ENCODE measurements around the gene AQP4.

Gene AQP4

DNA sequence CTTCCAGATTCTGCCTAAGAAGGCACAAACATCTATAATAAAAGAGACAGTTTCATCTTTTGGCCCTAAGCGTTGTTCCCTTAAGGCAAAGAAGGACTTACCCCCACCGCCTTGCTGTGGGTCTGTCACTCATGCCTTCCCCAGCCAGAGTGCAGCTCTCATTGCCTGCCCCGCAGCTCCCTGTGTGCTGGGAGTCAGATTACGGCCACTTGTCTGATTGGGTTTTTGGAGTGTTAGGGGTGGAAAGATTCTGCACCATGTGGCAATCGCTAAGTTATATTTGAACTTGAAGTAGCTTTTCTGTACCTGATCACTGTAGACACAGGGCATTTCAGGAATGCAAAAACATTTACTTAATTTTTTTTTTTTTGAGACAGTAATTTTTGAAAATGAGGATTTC, at the start of gene AQP4:
TSS of gene AQP4 (minus strand) at position 151 of the 400 bp plus-strand sequence. CDS start at position 133, 18 bp downstream.
- Histone ChIP-seq H3K27ac (ENCODE audit: low read length) (no peak within 1 kb of the TSS), H3K4me1 (ENCODE audit: control insufficient read depth, insufficient read depth, low read length) (peaks cover 5% of the 10 kb centered on the region), H3K27me3 (ENCODE audit: control insufficient read depth, insufficient read depth, low read length) (no peaks in the 10 kb centered on the region), H3K4me3 (ENCODE audit: low read length) (no peak within 1 kb of the TSS), H3K36me3 (ENCODE audit: control insufficient read depth, insufficient read depth, low read length) (no peaks in the 10 kb centered on the region), H3K9me3 (ENCODE audit: control insufficient read depth, insufficient read depth, low read length) (no peaks in the 10 kb centered on the region)
- DNase-seq (ENCODE audit: low read depth, low spot score) = no peak
- no CpG with 5 or more reads among the region's 5 CpGs for WGBS (ENCODE audit: insufficient coverage, insufficient read length)

DNA sequence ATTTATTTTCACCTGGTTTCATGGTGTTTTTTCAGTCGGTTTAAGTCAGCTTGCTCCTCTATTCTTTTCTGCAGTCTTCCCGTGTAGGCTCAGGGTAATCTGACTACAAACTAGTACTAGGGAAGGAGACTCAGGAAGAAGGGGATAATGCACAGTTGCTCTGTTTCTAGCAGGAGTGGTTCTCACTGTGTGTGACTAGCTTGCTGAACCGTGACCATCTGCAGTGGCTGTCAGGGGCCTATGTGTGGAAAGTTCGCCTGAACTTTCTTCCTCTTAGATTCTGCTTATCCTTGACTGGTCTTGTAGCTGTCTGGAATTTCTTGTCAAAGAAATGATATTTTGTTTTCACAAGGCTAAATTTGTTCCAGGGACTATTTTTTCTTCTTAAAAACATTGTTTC, 46.3 kb upstream of the AQP4 start:
- Histone ChIP-seq H3K4me3 (ENCODE audit: low read length) (no peak overlapping the region), H3K27ac (ENCODE audit: low read length) (no peak overlapping the region), H3K9me3 (ENCODE audit: control insufficient read depth, insufficient read depth, low read length) (no peaks in the 10 kb centered on the region), H3K27me3 (ENCODE audit: control insufficient read depth, insufficient read depth, low read length) (no peaks in the 10 kb centered on the region), H3K4me1 (ENCODE audit: control insufficient read depth, insufficient read depth, low read length) (0 out of 2 replicates have a peak, but pooled peaks cover 1% of the 10 kb centered on the region), H3K36me3 (ENCODE audit: control insufficient read depth, insufficient read depth, low read length) (no peaks in the 10 kb centered on the region)
- no CpG with 5 or more reads among the region's 4 CpGs for WGBS (ENCODE audit: insufficient coverage, insufficient read length)
- DNase-seq (ENCODE audit: low read depth, low spot score) = no peak

DNA sequence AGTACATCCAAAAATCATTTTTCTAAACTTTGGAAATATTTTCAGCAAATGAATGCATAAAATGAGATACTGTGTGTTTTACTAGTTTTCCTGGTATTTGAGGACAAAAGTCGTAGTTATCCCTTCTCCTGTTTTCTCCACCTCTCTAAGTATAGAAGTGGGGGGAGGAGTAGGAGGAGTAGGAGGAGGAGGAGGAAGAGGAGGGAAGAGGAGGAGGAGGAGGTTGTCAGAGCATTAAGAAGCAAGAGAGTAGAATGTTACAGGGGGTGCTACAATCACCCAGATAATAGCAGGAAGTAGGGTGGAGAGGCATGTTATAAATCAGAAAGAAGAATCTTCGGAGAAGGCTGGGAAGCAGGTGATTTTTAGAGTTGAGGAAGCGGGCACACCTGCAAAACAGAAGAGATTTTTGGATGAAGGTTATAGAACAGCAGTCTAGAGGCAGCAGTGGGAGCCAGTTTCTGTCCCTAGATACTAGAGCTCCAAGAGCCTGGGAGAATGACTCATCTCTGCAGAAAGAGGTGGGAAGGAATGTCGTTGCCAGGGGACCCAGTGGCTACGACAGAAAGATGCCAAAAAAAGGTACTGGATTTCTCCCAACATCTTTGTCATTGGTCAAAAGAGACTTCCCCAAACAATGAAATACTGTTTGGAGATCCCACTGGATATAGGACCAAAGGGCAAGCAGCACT, 44.2 kb upstream of the AQP4 start:
- Histone ChIP-seq H3K9me3 (ENCODE audit: control insufficient read depth, insufficient read depth, low read length) (no peaks in the 10 kb centered on the region), H3K27me3 (ENCODE audit: control insufficient read depth, insufficient read depth, low read length) (no peaks in the 10 kb centered on the region), H3K27ac (ENCODE audit: low read length) (no peak overlapping the region), H3K4me1 (ENCODE audit: control insufficient read depth, insufficient read depth, low read length) (0 out of 2 replicates have a peak, but pooled peaks cover 1% of the 10 kb centered on the region), H3K4me3 (ENCODE audit: low read length) (no peak overlapping the region), H3K36me3 (ENCODE audit: control insufficient read depth, insufficient read depth, low read length) (no peaks in the 10 kb centered on the region)
- no CpG with 5 or more reads among the region's 5 CpGs for WGBS (ENCODE audit: insufficient coverage, insufficient read length)
- no peak for DNase-seq (ENCODE audit: low read depth, low spot score)

DNA sequence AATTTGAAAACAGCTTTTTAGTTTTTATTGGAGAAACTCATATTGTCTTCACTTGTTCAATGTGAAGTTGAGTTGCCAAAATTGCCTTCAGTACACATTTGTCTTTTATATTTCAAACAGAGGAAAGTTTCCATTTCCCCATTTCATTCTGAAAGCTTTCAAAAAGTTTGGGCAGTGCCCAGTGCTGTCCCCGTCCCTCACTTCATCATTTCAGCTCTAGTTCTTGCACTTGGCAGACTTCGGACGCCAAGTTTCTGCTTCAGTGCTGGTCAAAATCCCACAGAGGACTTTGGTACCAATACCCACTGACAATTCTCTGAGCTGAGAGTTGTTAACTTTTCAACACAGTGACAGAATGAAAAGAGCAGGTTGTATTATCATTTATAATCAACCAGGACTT, 43.4 kb upstream of the AQP4 start:
- WGBS (ENCODE audit: insufficient coverage, insufficient read length) = no CpG with 5 or more reads among the region's 3 CpGs
- Histone ChIP-seq H3K27me3 (ENCODE audit: control insufficient read depth, insufficient read depth, low read length) (no peaks in the 10 kb centered on the region), H3K4me1 (ENCODE audit: control insufficient read depth, insufficient read depth, low read length) (0 out of 2 replicates have a peak, but pooled peaks cover 1% of the 10 kb centered on the region), H3K27ac (ENCODE audit: low read length) (no peak overlapping the region), H3K4me3 (ENCODE audit: low read length) (no peak overlapping the region), H3K36me3 (ENCODE audit: control insufficient read depth, insufficient read depth, low read length) (no peaks in the 10 kb centered on the region), H3K9me3 (ENCODE audit: control insufficient read depth, insufficient read depth, low read length) (no peaks in the 10 kb centered on the region)
- no peak for DNase-seq (ENCODE audit: low read depth, low spot score)

DNA sequence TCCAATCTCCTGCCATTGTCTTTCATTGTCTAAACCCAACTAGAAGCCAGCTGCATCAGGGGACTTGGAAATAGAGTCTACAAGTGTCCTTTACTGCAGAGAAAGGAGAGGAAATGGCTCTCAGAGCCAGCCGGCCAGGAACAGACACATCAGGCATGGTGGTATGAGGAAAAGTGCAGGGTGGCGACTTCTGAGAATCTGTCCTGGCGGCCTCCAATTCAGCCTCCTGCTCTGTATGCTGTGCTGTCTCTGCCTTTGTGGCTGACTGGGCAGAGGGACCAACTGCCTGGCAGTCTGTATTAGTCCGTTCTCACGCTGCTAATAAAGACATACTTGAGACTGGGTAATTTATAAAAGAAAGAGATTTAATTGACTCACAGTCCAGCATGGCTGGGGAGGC, 36.8 kb upstream of the AQP4 start:
- H3K9me3 ChIP-seq (ENCODE audit: control insufficient read depth, insufficient read depth, low read length) = no peaks in the 10 kb centered on the region
- no peaks in the 10 kb centered on the region for H3K4me1 ChIP-seq (ENCODE audit: control insufficient read depth, insufficient read depth, low read length)
- no peak for DNase-seq (ENCODE audit: low read depth, low spot score)
- H3K4me3 ChIP-seq (ENCODE audit: low read length) = no peak overlapping the region
- H3K36me3 ChIP-seq (ENCODE audit: control insufficient read depth, insufficient read depth, low read length) = no peaks in the 10 kb centered on the region
- no peak overlapping the region for H3K27ac ChIP-seq (ENCODE audit: low read length)
- no peaks in the 10 kb centered on the region for H3K27me3 ChIP-seq (ENCODE audit: control insufficient read depth, insufficient read depth, low read length)
- no CpG with 5 or more reads among the region's 5 CpGs for WGBS (ENCODE audit: insufficient coverage, insufficient read length)

- DNase-seq (ENCODE audit: low read depth, low spot score) = no peak
- H3K4me1 ChIP-seq (ENCODE audit: control insufficient read depth, insufficient read depth, low read length) = no peaks in the 10 kb centered on the region
- H3K27ac ChIP-seq (ENCODE audit: low read length) = no peak overlapping the region
- H3K27me3 ChIP-seq (ENCODE audit: control insufficient read depth, insufficient read depth, low read length) = no peaks in the 10 kb centered on the region
- no peaks in the 10 kb centered on the region for H3K9me3 ChIP-seq (ENCODE audit: control insufficient read depth, insufficient read depth, low read length)
- H3K36me3 ChIP-seq (ENCODE audit: control insufficient read depth, insufficient read depth, low read length) = no peaks in the 10 kb centered on the region
- no peak overlapping the region for H3K4me3 ChIP-seq (ENCODE audit: low read length)
These were observed 35.5 kb upstream of the AQP4 start for GRCh38 chr18:26901020-26901419.

DNA sequence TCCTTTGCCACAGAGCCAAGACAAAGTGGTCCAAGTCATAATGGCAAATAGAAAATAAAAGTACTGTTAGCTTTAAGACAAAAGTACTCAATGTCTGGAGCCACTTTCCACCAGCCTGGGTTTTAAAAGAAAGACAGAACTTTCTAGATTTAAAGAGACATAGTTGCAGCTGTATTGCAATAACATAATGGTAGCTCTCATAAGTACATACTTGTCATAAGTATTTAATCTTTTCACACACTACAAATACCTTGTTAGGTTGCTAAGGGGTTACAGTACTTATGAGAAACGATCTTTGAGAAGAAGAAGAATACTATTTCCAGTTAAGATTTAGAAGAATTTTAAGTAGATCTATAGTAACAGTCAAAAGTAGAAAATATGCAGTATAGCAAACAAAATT, 28.9 kb upstream of the AQP4 start:
- no peak for DNase-seq (ENCODE audit: low read depth, low spot score)

GRCh38 chr18:26893996-26894395, 28.5 kb upstream of the AQP4 start:
- Histone ChIP-seq H3K36me3 (ENCODE audit: control insufficient read depth, insufficient read depth, low read length) (no peaks in the 10 kb centered on the region), H3K9me3 (ENCODE audit: control insufficient read depth, insufficient read depth, low read length) (no peaks in the 10 kb centered on the region), H3K4me1 (ENCODE audit: control insufficient read depth, insufficient read depth, low read length) (no peaks in the 10 kb centered on the region), H3K27ac (ENCODE audit: low read length) (no peak overlapping the region), H3K4me3 (ENCODE audit: low read length) (no peak overlapping the region), H3K27me3 (ENCODE audit: control insufficient read depth, insufficient read depth, low read length) (no peaks in the 10 kb centered on the region)
- DNase-seq (ENCODE audit: low read depth, low spot score) = no peak
- WGBS (ENCODE audit: insufficient coverage, insufficient read length) = no CpG with 5 or more reads among the region's 6 CpGs

More for the DNA sequence above, 28.9 kb upstream of the AQP4 start:
- Histone ChIP-seq H3K27ac (ENCODE audit: low read length) (no peak overlapping the region), H3K36me3 (ENCODE audit: control insufficient read depth, insufficient read depth, low read length) (no peaks in the 10 kb centered on the region), H3K4me1 (ENCODE audit: control insufficient read depth, insufficient read depth, low read length) (no peaks in the 10 kb centered on the region), H3K4me3 (ENCODE audit: low read length) (no peak overlapping the region), H3K27me3 (ENCODE audit: control insufficient read depth, insufficient read depth, low read length) (no peaks in the 10 kb centered on the region), H3K9me3 (ENCODE audit: control insufficient read depth, insufficient read depth, low read length) (no peaks in the 10 kb centered on the region)
- no CpG with 5 or more reads among the region's 1 CpG for WGBS (ENCODE audit: insufficient coverage, insufficient read length)

DNA sequence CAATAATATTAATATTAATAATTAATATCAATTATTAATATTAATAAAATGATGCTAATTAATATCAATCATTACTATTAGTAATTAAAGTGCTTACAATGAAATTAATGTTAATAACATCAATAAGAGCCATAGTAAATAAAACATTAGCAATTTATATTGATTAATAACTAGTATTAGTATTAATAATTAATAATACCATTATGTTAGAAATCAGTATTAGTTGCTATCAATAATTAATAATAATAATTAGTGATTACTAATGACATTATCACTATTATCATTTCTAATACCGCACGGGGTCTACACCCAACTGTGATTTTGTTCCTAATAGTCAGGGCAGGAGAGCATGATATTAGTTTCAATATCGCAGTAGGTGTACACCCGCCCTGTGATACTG, 22.8 kb upstream of the AQP4 start:
- Histone ChIP-seq H3K9me3 (ENCODE audit: control insufficient read depth, insufficient read depth, low read length) (no peaks in the 10 kb centered on the region), H3K4me3 (ENCODE audit: low read length) (no peak overlapping the region), H3K27me3 (ENCODE audit: control insufficient read depth, insufficient read depth, low read length) (no peaks in the 10 kb centered on the region), H3K27ac (ENCODE audit: low read length) (no peak overlapping the region), H3K4me1 (ENCODE audit: control insufficient read depth, insufficient read depth, low read length) (no peaks in the 10 kb centered on the region), H3K36me3 (ENCODE audit: control insufficient read depth, insufficient read depth, low read length) (no peaks in the 10 kb centered on the region)
- WGBS (ENCODE audit: insufficient coverage, insufficient read length) = no CpG with 5 or more reads among the region's 4 CpGs
- DNase-seq (ENCODE audit: low read depth, low spot score) = no peak

DNA sequence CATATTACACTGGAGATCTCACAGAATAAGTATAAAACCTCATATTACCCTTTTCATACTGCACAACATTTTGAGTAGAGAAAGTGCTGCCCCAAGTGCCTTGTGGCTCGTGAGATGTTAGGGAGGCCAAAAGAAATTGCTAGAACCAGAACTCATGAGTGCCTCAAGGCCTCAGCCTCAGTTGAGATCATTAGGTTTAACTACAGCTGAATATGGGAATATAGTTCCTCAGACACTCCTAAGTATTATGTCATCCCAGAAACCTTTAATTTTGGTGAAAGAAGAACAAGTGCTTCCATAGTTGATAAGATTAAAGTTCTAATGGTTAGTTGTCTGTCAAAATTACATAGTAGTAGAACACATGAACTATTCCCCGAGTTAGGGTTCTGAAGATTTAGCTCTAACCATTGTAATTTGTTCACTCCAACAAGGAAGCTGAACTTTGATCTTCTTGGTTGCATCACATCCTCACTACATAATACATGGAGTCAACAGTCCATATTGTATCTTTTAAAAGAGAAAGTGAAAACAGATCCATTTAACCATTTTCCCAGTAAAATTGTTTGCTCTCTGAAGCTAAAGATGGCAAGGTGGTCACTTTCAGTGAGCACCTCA, 9.6 kb upstream of the AQP4 start:
- no peaks in the 10 kb centered on the region for H3K9me3 ChIP-seq (ENCODE audit: control insufficient read depth, insufficient read depth, low read length)
- no peaks in the 10 kb centered on the region for H3K4me1 ChIP-seq (ENCODE audit: control insufficient read depth, insufficient read depth, low read length)
- no peak for DNase-seq (ENCODE audit: low read depth, low spot score)
- no CpG with 5 or more reads among the region's 2 CpGs for WGBS (ENCODE audit: insufficient coverage, insufficient read length)
- H3K4me3 ChIP-seq (ENCODE audit: low read length) = no peak overlapping the region
- no peaks in the 10 kb centered on the region for H3K36me3 ChIP-seq (ENCODE audit: control insufficient read depth, insufficient read depth, low read length)
- H3K27ac ChIP-seq (ENCODE audit: low read length) = no peak overlapping the region
- no peaks in the 10 kb centered on the region for H3K27me3 ChIP-seq (ENCODE audit: control insufficient read depth, insufficient read depth, low read length)

DNA sequence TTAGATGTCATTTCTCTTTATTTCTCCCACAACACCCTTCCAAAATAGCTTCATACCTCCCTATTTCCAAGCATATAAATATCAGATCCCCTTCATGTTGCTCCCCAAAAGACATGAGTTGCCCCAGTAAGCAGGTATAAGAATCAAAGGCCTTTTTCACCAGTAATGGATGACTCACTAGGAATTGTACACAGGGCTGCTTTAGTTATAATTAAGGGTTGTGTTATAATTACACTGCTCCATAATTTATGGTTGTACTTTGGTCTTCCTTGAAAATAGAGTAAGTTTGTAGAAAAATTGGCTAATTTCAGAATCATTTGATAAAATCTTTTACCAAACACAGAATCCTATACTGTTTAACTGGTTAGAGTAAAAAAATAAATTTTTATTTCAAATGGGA, 8.8 kb upstream of the AQP4 start:
- H3K4me1 ChIP-seq (ENCODE audit: control insufficient read depth, insufficient read depth, low read length) = no peaks in the 10 kb centered on the region
- no peaks in the 10 kb centered on the region for H3K36me3 ChIP-seq (ENCODE audit: control insufficient read depth, insufficient read depth, low read length)
- H3K9me3 ChIP-seq (ENCODE audit: control insufficient read depth, insufficient read depth, low read length) = no peaks in the 10 kb centered on the region
- no peak overlapping the region for H3K4me3 ChIP-seq (ENCODE audit: low read length)
- no peaks in the 10 kb centered on the region for H3K27me3 ChIP-seq (ENCODE audit: control insufficient read depth, insufficient read depth, low read length)
- DNase-seq (ENCODE audit: low read depth, low spot score) = no peak
- H3K27ac ChIP-seq (ENCODE audit: low read length) = no peak overlapping the region

Data from iPS DF 6.9 (cell line).